ENCODE data around the gene GDF15. TPM values are rescaled to one million over a fixed set of nuclear protein-coding genes. Genes with fewer than 3 reads are reported as not detected.

Gene GDF15
- total RNA-seq, 4 donors from 2014 or later: 0.57 to 0.89 (median 0.86) TPM; not detected in 1

DNA sequence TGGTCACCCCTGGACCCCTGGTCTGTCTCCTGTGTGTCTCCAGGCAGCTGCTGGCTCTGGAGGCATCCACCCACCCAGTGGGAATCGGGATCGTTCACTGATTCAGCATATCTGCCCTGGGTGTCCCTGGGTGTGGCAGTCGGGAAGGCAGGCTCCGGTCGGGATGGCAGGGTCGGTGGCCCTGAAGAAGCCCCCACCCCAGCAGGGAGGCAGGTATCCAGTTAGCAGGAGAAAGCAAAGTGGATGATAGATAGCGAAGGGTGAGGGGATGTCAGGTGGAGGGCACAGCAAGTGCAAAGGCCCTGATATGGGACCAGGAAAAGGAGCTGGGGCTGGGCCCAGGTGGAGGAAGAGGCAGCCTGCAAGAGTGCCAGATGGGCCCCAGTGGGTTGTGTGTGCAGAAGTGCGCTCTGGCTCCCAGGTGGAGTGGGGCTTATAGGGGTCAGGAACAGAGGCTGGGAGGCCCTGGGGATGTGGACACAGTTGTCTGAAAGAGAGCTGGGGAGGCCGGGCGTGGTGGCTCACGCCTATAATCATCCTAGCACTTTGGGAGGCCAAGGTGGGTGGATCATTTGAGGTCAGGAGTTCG lies 35.5 kb downstream of the GDF15 start:
- Histone ChIP-seq H3K27me3 (no peaks in the 10 kb centered on the region), H3K4me1 (peaks cover 89% of the 10 kb centered on the region), H3K9me3 (no peaks in the 10 kb centered on the region), H3K36me3 (no peaks in the 10 kb centered on the region), H3K4me3 (no peak overlapping the region), H3K27ac (no peak overlapping the region)
- 62% methylated on average over 12 of the region's 12 CpGs for WGBS
- TF ChIP-seq, protein P1, sequence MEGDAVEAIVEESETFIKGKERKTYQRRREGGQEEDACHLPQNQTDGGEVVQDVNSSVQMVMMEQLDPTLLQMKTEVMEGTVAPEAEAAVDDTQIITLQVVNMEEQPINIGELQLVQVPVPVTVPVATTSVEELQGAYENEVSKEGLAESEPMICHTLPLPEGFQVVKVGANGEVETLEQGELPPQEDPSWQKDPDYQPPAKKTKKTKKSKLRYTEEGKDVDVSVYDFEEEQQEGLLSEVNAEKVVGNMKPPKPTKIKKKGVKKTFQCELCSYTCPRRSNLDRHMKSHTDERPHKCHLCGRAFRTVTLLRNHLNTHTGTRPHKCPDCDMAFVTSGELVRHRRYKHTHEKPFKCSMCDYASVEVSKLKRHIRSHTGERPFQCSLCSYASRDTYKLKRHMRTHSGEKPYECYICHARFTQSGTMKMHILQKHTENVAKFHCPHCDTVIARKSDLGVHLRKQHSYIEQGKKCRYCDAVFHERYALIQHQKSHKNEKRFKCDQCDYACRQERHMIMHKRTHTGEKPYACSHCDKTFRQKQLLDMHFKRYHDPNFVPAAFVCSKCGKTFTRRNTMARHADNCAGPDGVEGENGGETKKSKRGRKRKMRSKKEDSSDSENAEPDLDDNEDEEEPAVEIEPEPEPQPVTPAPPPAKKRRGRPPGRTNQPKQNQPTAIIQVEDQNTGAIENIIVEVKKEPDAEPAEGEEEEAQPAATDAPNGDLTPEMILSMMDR (IDR thresholded peaks at IDR 0.05): no peak
- TF ChIP-seq EP300 (IDR thresholded peaks at IDR 0.05) (no peak), POLR2A (IDR thresholded peaks at IDR 0.05) (no peak), POLR2AphosphoS5 (IDR thresholded peaks at IDR 0.05) (no peak)
- DNase-seq (ENCODE audit: low spot score in 2 of 2): no peak

DNA sequence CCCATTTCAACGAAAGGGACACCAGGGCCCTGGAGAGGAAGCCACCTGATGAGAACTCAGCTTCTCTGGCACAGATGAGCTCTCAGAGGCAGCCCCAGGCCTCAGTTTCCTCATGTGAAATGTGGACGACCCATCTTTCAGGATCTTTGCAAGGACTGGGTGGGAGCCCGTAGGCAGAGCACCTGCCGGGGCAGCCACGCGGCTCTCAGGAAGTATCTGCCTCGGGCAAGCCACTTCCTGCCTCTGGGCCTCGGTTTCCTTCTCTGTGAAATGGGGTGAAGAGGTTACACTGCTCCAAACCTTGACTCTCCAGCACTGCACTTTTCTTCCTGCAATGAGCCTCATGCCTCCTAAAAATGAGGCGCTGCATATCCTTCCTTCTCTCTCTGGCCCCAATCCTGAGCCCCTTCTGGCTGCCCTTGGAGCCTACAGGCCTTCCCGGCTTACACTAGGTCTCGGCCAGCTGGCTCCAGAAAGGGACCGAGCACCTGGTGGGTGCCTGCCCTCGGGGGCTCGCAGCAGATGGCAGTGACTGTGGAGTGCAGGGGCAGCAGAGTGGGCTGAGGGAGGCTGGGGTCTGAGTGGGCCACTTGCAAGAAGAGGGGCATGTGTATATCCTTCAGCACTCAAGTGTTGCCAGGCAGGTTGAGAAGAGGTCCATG lies 36.7 kb downstream of the GDF15 start:
- no peaks in the 10 kb centered on the region for H3K27me3 ChIP-seq
- no peak for TF ChIP-seq EP300 (IDR thresholded peaks at IDR 0.05)
- TF ChIP-seq, protein P1 (IDR thresholded peaks at IDR 0.05): no peak
- no peak for TF ChIP-seq POLR2AphosphoS5 (IDR thresholded peaks at IDR 0.05)
- TF ChIP-seq POLR2A (IDR thresholded peaks at IDR 0.05): no peak
- H3K36me3 ChIP-seq: no peaks in the 10 kb centered on the region
- no peak overlapping the region for H3K4me3 ChIP-seq
- no peaks in the 10 kb centered on the region for H3K9me3 ChIP-seq
- 81% methylated on average over 12 of the region's 14 CpGs for WGBS
- peaks cover 83% of the 10 kb centered on the region for H3K4me1 ChIP-seq
- DNase-seq (ENCODE audit: low spot score in 2 of 2): no peak
- no peak overlapping the region for H3K27ac ChIP-seq

DNA sequence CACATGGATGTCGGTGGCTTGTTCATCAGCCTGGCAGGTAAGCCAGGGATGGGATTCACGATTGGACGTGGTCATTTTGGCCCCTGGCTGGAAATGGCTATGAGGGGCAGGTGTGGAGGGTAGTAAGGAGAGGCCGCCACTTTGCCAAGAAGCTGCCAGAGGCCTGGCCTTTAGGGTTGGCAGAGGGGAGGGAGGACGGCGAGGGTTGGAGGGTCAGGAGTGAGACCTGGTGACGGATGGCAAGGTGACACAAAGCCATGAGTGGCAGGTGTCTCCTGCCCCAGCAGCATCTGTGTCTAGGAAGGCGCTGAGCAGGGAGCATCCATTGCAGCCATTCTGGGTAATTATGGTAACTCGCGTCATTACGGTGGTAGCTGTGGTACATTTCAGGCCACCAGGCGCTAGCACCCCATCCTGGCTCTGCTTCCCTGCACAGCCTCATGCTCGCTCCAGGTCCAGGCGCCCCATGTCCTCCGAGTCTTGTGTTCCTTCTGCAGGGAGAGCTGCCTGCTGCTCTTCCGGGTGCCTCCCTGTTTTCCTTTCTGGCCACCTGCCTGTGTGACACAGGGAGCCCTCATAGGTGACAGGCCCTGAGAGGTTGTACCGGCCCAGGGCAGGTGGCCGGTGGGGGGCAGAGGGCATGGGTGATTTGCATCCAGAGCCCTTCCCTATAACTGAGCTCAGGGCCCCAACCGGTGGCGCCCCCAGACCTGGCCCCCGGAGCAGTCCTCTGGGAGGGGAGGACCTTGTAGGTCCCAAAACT lies 37.5 kb downstream of the GDF15 start:
- Histone ChIP-seq H3K36me3 (no peaks in the 10 kb centered on the region), H3K27ac (no peak overlapping the region), H3K4me3 (no peak overlapping the region), H3K4me1 (peaks cover 80% of the 10 kb centered on the region), H3K9me3 (no peaks in the 10 kb centered on the region), H3K27me3 (no peaks in the 10 kb centered on the region)
- 85% methylated on average over 18 of the region's 21 CpGs for WGBS
- no peak for DNase-seq (ENCODE audit: low spot score in 2 of 2)
- no peak for TF ChIP-seq EP300 (IDR thresholded peaks at IDR 0.05)
- no peak for TF ChIP-seq POLR2AphosphoS5 (IDR thresholded peaks at IDR 0.05)

DNA sequence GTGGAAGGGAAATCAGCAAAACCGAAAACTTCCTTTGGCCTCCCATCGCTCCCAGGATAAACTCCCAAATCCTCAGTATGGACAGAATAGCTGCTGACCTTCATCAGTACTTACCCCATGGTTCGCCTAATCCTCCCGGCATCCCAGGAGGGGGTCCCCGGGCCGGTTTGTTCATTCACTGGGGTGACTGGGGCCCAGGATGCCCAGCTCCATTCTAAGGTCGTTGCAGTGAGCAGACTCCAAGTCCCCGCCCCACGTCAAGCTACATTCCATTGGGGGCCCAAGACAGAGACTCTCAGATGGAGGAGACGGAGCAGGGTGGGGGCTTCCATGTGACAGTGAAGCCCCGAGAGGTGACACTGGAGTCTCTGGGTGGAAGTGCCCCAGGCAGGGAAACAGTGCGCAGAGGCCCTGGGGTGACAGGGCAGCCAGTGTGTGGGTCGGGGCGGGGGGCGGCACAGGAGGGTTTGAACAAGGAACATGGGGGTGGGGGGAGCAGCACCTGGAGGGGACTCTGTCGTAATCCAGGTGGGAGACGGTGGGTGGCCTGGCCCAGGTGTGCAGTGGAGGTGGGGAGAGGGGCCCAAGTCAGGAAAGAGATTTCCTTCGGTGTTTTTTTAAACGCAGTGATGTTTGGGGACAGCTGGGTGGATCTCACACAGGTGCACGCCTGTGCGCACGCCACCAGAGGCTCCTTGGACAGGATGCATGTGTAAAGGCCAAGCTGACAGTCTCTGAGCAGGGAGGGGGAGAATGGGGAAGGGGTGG lies 38.3 kb downstream of the GDF15 start:
- Histone ChIP-seq H3K27me3 (no peaks in the 10 kb centered on the region), H3K4me1 (peaks cover 81% of the 10 kb centered on the region)

DNA sequence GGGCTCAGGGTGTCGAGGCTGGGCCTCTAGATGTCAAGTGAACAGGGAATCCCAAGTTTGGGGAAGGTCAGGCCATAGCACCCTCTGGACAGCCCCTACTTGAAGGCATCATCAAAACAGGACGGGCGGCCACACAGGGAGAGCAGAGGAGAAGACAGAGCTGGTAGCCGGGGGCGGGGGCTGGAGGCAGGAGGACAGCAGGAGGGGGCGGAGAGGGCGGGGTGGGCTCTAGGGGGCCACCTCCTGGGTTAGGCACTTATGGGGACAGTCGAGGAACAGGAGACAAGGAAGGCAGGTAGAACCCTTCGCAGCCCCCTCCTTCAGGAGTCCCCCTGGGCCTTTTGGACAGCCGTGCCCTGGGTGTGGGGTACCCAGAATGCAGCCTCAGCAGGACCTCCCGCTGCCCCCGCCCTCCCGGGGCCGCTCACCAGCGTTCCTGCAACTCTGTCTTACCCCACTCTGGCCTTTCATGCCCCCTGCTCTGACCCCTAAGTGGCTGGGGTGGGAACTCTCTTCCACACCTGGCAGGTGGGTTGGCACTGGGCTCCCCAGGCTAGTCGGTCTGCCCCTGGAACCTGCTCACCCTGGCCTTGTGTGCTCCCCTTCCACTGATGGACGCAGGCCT lies 39.0 kb downstream of the GDF15 start:
- H3K4me1 ChIP-seq: peaks cover 82% of the 10 kb centered on the region

More for the DNA sequence above, 38.3 kb downstream of the GDF15 start:
- Histone ChIP-seq H3K36me3 (no peaks in the 10 kb centered on the region), H3K9me3 (no peaks in the 10 kb centered on the region), H3K4me3 (no peak overlapping the region), H3K27ac (no peak overlapping the region)
- no peak for DNase-seq (ENCODE audit: low spot score in 2 of 2)
- no peak for TF ChIP-seq POLR2AphosphoS5 (IDR thresholded peaks at IDR 0.05)
- TF ChIP-seq, protein P1 (IDR thresholded peaks at IDR 0.05): no peak
- no peak for TF ChIP-seq EP300 (IDR thresholded peaks at IDR 0.05)
- no peak for TF ChIP-seq POLR2A (IDR thresholded peaks at IDR 0.05)
- 77% methylated on average over 20 of the region's 22 CpGs for WGBS

More for the DNA sequence above, 39.0 kb downstream of the GDF15 start:
- no peaks in the 10 kb centered on the region for H3K36me3 ChIP-seq
- H3K4me3 ChIP-seq: no peak overlapping the region
- H3K27ac ChIP-seq: peak overlapping the region; percentile 65
- H3K9me3 ChIP-seq: no peaks in the 10 kb centered on the region
- no peaks in the 10 kb centered on the region for H3K27me3 ChIP-seq
- WGBS: 81% methylated on average over 15 of the region's 17 CpGs
- DNase-seq (ENCODE audit: low spot score in 2 of 2): no peak
- TF ChIP-seq, protein P1 (IDR thresholded peaks at IDR 0.05): no peak
- TF ChIP-seq POLR2A (IDR thresholded peaks at IDR 0.05) (no peak), EP300 (IDR thresholded peaks at IDR 0.05) (no peak), POLR2AphosphoS5 (IDR thresholded peaks at IDR 0.05) (no peak)
